Retinal pigment epithelial cell (primary cell): Measurements from ENCODE around the gene LMO2.
"Not testable (repeated sequence)": the region's sequence is repeated elsewhere in the genome, so short reads cannot be mapped to it uniquely, and the experiment has no call there.

Experiments used
- DNase-seq: peaks from one replicate; pipeline ENCODE4 v3.0.0-alpha.2; 2010; ENCODE audit warnings: low read depth
- H3K4me3 ChIP-seq: 2 replicates; pipeline ENCODE4 v1.5.1; 2011; ENCODE audit warnings: mild to moderate bottlenecking, low read length, control low read depth, moderate library complexity
- TF ChIP-seq, protein P1 (sequence below): conservative IDR thresholded peaks from 2 replicates; pipeline ENCODE4 v1.5.1; 2011; ENCODE audit warnings: low read depth, low read length, control low read depth, inconsistent platforms

The LMO2 gene

GRCh38 chr11:33924341-33924740, 32.5 kb upstream of the LMO2 start:
- H3K4me3 ChIP-seq = no peak overlapping the region
- DNase-seq = no peak
- TF ChIP-seq, protein P1, sequence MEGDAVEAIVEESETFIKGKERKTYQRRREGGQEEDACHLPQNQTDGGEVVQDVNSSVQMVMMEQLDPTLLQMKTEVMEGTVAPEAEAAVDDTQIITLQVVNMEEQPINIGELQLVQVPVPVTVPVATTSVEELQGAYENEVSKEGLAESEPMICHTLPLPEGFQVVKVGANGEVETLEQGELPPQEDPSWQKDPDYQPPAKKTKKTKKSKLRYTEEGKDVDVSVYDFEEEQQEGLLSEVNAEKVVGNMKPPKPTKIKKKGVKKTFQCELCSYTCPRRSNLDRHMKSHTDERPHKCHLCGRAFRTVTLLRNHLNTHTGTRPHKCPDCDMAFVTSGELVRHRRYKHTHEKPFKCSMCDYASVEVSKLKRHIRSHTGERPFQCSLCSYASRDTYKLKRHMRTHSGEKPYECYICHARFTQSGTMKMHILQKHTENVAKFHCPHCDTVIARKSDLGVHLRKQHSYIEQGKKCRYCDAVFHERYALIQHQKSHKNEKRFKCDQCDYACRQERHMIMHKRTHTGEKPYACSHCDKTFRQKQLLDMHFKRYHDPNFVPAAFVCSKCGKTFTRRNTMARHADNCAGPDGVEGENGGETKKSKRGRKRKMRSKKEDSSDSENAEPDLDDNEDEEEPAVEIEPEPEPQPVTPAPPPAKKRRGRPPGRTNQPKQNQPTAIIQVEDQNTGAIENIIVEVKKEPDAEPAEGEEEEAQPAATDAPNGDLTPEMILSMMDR = no peak

DNA sequence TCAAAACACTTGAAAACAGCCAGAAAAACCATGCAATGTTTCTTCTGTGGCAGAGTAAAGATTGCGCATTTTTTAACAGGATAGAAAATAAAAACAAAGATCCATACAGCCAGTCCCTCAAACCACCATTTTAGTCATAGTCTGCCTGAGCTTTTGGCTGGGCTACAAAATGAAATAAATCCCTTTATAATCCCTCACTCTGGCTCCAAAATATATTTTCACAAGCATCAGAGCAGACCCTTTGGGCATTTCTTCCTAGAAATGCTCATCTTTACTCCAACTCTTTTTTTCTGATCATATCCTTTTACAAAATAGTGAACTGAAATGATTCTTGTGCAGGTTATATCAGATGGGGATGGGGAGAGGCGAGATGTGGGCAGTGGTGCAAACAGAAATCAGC, 31.8 kb upstream of the LMO2 start:
- TF ChIP-seq, protein P1 = no peak
- no peak for DNase-seq
- H3K4me3 ChIP-seq = no peak overlapping the region

GRCh38 chr11:33920838-33921613, 29.1 kb upstream of the LMO2 start:
- DNase-seq = no peak
- no peak overlapping the region for H3K4me3 ChIP-seq
- TF ChIP-seq, protein P1 = no peak

GRCh38 chr11:33919645-33920044, 27.8 kb upstream of the LMO2 start:
- DNase-seq = no peak
- TF ChIP-seq, protein P1 = no peak
- no peak overlapping the region for H3K4me3 ChIP-seq

- H3K4me3 ChIP-seq, DNase-seq: not testable (repeated sequence)
Measured at GRCh38 chr11:33917402-33917801, 25.5 kb upstream of the LMO2 start.

GRCh38 chr11:33916736-33917135, 24.9 kb upstream of the LMO2 start:
- no peak overlapping the region for H3K4me3 ChIP-seq
- TF ChIP-seq, protein P1 = no peak
- DNase-seq = no peak

DNA sequence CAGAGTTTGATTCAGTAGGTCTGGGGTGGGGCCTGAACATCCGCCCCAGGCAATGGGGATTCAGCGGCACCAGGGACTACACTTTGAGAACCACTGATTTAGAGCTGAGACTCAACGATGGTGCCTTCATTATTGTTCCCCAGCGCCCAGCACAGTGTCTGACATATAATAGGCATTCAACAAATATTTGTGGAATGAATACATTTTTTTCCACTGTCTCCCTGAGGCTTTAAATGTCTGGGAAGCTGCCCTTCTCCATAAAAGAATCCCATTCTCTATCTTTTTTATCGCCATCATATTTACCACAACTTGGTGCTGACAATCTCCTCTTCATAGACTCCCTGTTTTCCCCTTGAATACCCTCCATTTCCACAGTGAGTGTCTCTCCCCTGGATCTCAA, 23.6 kb upstream of the LMO2 start:
- no peak overlapping the region for H3K4me3 ChIP-seq
- DNase-seq = no peak
- TF ChIP-seq, protein P1 = no peak
